OCI-LY1 (cell line): Measurements from ENCODE around the gene EPS8L2.

Experiments used
- EZH2 ChIP-seq: fragments of 200-600 bp; sonication (generic), shearing (Covaris generic); IDR thresholded peaks from 2 replicates; pipeline ENCODE4 v1.8.0; 2017; ENCODE audit warnings: borderline replicate concordance, mixed run types, mild to moderate bottlenecking, antibody characterized with exemption, low read length, moderate library complexity, mixed read lengths
- TF ChIP-seq, protein P1 (sequence below): fragments of 200-600 bp; sonication (generic), shearing (Covaris generic); IDR thresholded peaks from 2 replicates; pipeline ENCODE4 v1.5.1; 2017; ENCODE audit warnings: mild to moderate bottlenecking, antibody characterized with exemption, low read length, moderate library complexity, mixed read lengths

GRCh38 chr11:765025-765801 lies 59.2 kb downstream of the EPS8L2 start:
- TF ChIP-seq, protein P1, sequence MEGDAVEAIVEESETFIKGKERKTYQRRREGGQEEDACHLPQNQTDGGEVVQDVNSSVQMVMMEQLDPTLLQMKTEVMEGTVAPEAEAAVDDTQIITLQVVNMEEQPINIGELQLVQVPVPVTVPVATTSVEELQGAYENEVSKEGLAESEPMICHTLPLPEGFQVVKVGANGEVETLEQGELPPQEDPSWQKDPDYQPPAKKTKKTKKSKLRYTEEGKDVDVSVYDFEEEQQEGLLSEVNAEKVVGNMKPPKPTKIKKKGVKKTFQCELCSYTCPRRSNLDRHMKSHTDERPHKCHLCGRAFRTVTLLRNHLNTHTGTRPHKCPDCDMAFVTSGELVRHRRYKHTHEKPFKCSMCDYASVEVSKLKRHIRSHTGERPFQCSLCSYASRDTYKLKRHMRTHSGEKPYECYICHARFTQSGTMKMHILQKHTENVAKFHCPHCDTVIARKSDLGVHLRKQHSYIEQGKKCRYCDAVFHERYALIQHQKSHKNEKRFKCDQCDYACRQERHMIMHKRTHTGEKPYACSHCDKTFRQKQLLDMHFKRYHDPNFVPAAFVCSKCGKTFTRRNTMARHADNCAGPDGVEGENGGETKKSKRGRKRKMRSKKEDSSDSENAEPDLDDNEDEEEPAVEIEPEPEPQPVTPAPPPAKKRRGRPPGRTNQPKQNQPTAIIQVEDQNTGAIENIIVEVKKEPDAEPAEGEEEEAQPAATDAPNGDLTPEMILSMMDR: peak; percentile 72
- TF ChIP-seq EZH2: no peak
